Stimulated activated CD4-positive, alpha-beta T cell treated with anti-CD3 and anti-CD28 coated beads, TNF-alpha, amount 100 ng/mL, for 1 hour (primary cell): ENCODE data around the gene ERC2.

Experiments
- DNase-seq, 3 donors: peaks; one replicate each; pipeline ENCODE4 v3.0.0-alpha.2; 2020; ENCODE audit warnings: low read depth in 3 of 3, low spot score in 1 of 3

The ERC2 gene

GRCh38 chr3:55486857-55487380, 981.3 kb downstream of the ERC2 start, which contains the start of gene WNT5A:
WNT5A (minus strand) TSS chr3:55487306; CDS start chr3:55486985, 321 bp downstream.
- DNase-seq = no peak

DNA sequence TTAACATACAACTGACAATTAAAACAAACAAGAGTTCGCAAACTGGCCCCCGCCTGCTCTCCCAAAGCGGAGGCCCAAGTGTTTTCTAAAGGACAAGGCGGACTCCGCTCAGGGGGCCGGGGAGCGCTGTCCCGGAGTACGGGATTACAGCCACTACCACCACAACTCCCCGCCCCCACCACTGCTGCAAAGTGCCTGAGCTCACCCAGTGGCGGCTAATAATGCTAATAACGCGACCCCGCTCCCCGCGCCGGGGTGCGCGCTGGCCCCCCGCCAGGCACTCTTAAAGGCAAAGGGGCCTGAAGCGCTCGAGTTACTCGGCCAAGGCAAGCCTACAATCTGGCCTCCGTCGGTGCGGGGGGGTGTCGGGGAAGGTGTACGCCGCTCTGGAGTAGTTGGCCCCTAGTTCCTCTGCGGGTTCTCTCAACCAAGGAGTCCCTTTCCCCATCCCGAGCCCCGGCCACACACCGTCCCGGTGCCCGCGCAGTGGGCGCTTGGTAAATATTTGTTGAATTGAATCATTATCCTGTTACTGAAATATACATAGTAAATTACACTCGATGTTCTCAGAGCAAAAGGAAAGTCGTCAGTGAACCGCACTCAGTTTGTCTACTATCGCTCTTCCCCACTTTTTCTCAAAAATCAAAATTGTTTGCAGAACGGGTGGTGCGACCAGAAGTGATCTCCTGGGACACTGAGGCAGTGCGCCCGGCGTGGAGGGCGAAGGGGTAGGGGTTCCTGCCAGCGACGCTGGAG, 982.0 kb downstream of the ERC2 start:
- DNase-seq = no peak

DNA sequence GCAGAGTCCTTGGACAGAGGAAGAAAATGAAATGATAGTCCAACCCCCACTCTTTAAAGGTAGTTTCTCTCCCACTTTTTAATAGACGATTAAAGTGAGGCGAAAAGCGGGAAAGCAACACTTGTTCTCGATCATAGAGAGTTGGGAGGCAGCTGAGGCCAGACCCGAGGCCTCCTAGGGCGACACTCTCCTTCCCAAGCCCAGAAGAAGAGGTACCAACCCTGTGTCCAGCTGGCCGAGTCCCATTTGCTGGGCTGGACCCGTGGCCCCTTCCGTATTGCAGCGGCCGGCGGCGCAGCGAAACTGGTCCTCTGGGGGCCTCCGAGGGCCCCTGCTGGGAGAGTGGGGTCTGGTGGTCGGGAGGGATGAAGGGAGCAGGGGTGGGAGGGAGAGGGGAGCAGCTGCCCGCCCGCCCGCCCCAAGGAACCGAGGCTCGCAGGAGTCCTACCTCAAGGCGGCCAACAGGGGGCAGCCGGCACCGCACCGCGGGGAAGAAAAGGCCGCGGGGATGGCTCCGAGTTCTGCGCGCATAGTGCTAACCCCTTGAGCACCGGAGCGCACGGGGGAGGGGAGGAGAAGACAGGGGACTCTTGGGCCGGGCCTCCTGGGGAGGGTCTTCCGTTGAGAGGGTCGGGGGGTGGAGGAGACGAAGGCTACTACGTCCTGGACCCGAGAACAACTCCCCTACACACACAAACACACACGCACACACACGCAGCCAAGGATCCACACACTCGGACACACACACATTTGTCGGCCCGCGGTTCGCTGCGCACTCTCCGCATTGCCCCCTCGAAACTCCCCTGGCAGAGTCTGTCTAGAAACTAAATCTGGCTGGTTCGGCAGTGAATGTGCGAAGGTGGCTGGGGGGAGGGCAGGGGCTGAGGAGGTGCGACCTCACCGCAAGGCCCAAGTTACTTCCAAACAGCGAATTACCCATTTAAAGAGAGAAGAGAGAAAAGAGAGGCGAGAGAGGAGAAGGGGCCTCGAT, 983.2 kb downstream of the ERC2 start:
- DNase-seq = no peak

GRCh38 chr3:55484191-55484689, 984.0 kb downstream of the ERC2 start:
- DNase-seq = no peak

GRCh38 chr3:55483196-55484095, 984.8 kb downstream of the ERC2 start:
- DNase-seq = no peak

DNA sequence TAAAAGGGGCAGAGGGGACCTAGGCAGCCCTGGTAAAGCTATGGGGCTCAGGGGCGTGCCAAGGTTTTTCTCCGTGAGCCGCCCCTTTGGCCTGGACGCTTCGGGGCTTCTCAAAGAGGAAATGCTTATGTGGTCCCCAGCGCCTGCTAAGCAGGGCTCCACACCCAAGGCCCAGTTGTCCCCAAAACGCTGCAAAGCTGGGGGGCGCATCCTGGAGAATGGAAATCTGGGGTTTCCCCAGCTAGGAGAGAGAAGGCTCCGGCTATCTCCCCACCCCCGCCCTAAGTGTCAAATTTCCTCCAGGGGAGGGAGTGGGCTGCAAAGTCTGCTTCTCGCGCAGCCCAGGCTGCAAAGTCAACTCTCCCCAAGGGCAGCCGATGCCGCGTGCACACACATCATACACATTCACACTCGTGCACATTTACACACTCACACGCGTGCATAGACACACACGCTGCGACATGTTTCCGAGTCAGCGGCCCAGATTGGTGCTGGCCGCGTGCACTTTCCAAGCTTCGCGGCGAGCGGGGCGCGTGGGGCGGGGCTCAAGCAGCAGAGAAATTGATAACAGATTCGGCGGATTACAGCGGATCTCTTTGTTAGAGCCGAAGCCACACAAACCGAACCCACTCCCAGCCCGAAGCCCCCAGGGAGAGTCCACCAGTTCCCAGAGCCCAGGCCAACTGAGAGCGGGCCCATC, 985.6 kb downstream of the ERC2 start:
- DNase-seq = no peak

GRCh38 chr3:55481744-55482495, 986.3 kb downstream of the ERC2 start:
- DNase-seq = no peak

DNA sequence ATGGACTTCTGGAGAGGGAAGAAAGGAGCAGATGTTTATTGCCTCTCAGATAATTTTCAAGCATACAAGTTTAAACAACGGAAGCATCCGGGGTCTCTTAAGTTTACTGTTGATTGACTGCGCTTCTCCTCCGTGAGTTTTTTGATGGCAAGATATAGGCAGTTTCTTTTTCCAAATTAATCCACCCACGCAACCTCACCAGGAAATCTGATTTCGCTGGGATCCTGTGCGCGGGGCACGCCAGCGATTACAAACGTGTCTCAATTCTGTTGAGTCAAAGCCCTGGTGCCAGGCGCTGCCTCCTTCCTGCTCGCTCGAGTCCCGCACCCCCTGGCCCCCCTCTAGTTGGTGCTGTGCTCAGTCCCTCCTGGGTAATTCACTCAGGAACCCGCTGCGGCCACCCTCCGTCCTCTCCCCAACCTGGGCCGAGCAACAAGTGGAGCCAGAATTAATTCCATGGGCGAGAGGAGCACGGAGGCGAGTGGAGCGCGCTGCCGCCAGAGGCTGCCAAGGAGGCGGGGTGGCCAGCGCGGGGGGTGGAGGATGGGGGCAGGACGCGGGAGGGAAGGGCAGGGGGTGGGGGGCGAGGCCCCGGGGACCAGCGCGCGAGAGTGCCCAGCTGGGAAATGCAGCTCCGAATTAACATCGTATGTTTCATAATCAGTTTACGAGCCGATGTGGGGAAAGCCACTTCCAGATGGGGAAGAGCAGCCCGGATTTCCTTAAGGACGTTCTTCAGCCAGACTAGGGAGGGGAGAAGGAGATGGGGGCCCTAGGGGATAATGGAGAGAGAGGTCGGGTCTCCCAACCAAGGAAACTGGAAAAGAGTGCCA, 987.1 kb downstream of the ERC2 start:
- DNase-seq = no peak

DNA sequence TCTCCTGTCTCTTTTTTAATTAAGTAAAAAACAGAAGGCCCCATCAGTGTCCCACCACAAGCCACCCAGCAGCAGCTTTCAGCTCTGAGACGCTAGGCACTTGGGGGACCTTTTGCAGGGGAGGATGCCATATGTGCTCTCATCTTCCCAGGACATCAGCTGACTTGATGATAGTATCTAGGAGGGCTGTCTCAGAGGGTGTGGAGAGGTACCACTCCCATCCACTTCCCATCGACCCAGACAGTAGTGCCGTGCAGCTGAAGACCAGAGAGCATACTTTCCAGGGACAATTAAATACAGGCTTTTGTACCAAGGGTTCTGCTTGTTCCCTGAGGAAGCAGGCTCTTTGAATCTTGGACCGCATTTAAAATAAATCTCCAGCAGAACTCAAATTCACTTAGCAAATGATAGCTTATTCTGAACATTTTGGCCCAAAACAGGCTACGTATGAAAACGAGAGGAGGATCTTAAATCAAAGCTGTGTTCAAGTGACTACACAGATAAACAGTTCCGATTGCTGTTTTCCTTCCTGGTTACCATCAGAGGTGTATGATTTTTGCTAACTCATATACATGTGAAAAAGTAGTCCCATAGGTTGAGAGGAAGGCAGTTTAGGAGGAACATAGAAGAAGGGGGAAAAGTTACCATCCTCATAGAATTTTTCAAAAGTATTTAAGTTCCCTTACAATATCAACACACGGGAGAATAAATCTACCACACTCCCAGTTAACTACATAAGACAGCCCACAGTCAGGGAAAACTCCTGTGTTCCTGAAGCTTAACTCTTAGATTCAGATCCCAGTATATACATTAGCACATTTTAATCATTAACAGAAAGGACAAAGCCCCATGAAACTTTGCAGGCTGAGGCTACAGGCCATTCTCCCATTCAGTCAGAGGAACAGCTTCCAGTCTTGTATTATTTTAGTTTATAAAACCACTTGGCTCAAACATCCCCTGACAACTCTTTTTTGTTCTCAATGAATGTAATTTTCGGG, 990.7 kb downstream of the ERC2 start:
- DNase-seq = no peak

DNA sequence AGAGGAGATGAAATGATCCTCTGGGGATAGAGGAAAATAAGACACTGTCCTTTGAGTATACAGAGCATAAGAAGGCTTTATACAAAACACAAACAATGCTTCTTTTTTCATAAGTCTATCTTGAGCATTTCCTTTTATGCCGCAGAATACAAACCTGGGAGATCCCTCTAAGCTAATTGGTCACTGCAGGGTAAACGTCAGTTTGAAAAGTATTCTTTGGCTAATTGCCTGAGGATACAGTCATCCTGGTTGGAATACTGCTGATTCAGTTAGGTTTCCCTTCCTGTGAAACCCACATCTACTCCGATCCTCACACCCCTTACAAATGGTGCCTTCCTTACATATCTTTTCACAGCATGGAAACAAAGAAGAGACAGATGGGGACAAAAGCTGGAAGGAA, 991.8 kb downstream of the ERC2 start:
- no peak for DNase-seq

DNA sequence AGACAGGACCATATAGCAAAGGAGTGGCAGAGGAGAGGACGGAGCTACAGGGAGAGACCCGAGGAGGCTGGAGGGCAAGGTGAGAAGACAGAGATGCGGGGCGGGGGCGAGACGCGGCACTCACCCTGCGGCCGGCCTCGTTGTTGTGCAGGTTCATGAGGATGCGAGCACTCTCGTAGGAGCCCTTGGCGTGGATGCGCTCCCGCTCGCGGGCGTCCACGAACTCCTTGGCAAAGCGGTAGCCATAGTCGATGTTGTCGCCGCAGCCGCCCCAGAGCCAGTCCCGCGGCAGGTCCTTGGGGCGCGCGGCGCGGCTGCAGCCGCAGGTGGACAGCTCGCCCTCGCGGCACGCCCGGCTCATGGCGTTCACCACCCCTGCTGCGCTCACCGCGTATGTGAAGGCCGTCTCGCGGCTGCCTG, 994.0 kb downstream of the ERC2 start:
- DNase-seq = no peak

DNA sequence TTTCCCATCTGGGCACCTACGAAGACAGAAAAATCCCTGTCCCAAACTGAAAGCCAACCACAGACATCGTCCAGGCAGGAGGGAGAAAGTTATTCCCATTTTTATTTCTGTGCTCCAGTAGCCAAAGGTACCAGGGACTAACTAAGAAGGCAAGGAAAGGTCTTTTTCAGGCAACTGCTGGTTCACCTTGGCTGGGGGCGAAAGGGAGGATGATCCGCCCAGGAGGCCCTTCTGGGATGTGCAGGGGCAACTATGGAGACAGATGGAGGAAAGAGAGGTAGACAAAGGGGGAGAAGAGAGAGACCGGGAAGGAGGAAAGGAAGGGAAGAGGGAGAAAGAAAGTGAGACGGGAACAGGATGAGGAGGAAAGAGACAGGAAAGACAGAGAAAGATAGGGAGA, 994.5 kb downstream of the ERC2 start:
- no peak for DNase-seq

DNA sequence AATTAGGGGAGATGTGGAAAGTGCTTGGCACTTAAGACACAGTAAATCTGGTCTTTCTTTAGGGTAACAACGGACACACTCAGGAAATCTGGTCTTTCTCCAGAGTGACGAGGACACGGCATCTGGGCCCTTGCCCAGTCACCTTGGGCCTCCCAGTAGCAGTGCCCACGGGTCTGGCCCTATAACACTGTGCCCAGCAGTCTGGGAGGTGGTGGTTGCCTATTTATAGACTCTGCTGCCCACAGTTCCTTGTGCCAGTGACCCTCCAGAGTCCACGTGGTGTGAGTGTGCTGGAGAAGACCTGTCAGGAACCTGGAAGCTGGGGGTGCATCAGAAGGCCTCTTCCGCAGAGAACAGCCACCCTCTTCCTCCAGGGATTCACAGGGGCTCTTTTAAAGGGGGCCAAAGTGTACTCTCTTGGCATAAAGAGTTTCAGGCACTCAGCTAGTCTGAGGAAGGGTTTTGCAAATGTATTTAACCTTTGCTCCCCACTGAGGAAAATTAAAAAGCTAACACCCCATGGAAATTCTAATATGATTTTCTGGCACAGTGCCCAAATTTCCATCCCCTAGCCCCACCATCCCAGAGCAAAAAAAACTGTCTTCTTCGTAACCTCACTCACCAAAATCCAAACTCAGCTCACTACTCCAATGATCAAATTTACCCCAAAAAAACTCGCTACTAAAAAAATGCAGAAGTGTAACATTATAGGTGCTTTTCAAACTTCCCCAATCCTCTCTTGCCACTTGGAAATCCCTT, 996.6 kb downstream of the ERC2 start:
- no peak for DNase-seq

GRCh38 chr3:55471084-55471483, 997.2 kb downstream of the ERC2 start:
- DNase-seq = no peak

DNA sequence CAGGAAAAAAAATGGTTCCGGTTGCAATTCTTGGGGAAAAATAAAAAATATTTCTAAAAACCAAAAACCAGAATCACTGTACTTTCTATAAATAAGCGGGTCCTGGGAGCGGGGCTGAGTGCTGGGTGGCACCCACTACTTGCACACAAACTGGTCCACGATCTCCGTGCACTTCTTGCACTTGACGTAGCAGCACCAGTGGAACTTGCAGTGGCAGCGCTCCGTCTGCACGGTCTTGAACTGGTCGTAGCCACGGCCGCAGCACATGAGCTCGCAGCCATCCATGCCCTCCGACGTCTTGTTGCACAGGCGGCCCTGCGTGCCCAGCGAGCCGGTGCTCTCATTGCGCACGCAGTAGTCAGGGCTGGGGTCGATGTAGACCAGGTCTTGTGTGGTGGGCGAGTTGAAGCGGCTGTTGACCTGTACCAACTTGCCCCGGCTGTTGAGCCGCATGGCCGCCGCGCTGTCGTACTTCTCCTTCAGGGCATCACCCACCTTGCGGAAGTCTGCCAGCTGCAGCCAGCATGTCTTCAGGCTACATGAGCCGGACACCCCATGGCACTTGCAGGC, 998.2 kb downstream of the ERC2 start:
- DNase-seq = no peak

DNA sequence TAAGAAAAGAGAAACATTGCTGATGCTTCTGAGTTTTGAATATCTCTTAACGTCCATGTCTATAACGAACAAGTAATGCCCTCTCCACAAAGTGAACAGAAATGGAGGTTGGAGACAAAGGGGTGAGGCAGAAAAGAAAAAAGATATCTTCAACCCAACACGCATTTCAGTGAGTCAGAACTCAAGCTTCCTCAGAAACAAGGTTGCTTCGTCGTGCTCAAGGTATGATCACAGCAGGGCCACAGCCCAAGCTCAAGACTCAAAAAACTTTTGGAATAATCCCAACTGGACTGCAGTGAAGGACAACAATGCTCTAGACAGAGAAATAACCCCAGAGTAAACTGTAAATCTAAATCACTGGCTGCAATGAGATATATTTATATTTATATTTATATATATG, 1000.0 kb downstream of the ERC2 start:
- no peak for DNase-seq
